ENCODE measurements around the gene MGAT5B.

Gene MGAT5B

DNA sequence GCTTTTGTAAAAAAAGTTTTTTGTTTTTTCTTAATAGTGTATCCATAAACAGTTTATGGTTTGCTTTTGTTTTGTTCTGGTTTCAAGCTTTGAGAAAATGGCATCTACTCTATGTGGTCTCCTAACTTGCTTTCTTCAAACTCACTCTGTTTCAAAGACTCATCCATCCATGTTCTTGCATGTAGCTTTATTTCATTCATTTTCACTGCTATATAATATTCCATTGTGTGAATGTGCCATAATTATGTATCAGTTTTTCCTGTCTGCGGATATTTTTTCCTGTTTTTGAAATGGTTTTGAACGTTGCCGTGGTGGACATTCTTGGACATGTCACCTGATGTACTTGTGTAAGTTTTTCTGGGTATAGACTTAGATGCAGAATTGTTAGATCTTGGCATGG, 39.1 kb downstream of the MGAT5B start:
- DNase-seq: no peak

DNA sequence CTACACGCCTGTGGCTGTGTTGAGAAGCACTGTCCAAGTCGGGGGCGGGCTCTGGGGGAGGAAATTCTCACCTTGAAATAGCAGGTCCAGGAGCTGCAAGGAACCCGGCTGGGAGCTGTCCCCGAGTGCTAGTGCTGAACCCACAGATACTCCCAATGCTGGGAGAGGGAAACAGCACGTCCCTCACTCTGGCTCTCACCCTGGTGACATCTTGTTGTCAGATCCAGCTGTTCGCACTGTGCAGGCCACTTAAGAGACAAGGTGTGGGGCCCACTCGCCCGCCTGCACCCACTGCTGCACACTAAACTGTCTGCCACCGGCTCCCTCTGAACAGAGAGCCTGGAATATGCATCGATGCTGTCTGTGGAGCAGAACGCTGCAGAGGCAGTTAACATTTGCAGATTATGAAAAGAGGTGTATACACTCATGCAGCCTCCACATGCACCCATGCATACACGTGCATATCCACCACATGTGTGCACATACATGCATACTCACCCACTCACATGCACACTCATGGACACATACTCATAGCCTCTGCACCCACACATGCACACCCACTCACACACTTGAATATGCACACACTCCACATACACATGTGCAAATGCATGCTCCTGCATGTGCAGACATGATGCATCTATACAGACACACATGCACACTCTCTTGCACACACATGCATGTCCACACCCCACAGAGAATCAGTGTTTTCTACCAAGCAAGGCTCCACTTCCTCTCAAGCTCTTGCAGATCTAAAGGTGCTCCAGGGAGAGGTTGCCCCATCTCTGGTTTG, 42.0 kb downstream of the MGAT5B start:
- peak; percentile 5 for DNase-seq

DNA sequence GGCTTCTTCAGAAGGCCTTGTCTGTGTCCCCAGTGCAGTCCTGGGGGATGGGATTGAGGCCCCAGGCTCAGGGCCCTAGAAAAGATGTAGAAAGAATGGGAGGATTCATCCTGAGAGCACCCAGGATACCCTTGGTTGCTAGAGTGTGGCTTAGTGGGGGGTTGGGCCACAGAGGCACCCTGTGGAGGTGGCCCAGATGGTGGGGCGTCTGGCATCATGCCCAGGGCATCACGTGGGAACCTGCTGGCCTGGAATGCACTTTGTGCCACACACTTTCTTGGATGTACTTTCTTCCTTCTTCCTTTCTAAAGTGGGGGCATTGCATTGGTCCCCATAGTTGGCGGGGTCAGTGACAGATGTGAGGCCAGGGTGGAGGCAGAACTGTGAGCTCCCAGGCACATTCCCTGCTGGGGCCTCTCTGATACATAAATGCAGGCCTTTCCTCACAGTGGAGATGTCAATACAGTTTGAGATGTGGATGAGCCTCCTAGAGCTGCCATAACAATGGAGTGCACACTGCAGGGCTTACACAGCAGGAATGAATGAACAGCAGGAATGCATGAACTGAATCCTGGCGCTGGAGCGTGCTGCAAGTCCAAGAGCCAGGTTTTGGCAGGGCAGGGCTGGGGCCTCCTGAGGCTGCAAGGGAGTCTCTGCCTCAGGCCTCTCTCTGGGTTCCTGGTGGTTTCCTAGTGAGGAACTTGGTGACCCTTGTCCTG, 43.3 kb downstream of the MGAT5B start:
- no peak for DNase-seq

DNA sequence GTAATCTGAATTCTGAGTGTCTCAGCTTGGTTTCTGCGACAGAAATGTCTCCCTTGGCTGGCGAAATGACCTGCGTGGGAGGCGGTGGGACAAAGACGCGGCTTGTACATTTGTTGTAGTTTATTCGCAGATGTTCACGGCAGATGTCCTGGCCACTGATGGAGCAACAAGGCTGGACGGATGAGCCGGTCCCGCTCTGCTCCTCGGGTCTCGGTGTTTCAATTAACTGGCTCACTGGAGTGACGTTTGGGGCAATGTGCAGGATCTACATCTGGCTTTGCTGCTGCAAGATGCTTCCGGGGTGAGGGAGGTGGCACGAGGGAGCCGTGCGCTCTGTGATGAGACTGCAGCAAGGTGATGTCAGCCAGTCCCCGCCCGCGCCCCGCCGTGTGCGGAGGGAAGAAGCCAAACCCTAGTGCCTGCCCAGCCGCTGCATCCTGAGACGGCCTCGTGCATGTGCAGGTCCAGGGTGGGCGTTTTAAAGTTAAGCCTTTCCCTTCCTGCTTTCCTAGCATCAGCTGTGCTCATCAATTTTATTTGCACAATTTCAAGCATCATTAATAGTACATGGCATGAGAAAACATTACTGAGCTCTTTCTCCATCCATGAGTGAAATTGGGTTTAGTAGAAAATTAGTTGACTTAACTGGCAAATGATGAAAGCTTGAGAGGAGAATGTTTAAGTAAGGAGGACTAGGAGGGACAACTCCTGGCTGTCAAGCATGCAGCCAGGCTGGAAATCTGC, 44.4 kb downstream of the MGAT5B start:
- no peak for DNase-seq

DNA sequence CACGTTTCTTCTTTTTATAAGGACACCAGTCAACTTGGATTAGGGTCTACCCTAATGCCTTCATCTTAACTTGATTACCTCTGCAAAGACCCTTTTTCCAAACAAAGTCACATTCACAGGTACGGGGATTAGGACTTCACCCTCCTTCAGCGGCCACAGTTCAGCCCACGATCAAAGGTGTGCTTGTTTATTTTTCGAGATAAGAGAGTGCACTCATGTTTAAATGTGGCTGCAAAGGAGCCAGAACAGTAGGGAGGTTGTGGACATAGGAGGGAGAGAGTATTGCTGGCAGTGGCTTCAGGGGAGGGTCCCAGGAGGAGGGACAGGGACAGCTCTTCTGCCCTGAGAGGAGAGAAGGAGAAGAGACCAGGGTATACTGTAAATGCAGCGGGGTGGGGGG, 46.7 kb downstream of the MGAT5B start:
- no peak for DNase-seq

DNA sequence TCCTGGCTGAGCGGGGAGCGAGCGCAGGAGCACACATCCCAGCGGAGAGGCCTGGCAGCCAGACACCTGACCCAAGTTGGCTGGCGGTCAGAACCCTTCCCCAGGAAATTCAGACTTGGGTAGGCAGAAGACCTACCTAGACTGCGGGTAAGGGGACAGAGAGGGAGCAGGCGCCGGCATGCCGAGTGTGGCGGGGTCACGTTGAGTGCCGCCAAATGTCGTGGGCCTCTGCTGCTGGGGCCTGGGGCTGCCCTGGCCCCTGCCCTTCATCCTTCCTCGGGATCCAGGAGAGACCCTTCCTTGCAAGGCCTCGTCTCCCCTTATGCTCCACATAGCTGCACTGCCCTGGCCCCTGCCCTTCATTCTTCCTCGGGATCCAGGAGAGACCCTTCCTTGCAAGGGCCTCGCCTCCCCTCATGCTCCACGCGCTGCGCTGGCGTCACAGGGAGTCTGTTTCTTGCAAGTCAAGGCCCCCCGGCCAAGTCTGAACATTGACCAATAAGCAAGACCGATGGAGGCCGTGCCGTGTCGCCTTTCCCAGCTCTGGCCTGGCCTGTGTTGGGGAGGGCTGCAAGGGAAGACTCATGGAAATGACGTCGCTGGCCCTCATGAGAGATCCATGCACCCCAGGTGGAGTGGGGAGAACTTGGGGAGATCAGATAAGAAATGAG, 47.8 kb downstream of the MGAT5B start:
- no peak for DNase-seq

DNA sequence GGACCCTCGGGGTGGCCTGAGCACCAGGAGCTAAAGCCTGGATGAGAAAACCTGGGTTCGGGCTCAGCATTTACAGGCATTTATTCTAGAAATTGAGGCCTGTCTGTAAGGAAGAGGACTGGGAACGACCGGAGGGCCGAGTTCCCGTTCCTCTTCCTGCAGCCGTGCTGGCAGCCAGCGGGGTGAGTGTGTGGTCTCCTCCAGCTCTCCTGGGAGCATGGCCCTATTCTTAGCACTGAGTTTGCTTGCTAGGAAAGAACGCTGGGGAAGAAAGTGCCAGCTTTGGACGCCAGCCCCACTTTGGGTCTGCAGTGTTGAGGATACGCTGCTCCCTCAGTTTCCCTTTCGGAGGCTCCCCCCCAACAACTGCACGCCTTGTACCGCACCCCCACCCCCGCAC, 49.6 kb downstream of the MGAT5B start:
- DNase-seq: no peak

DNA sequence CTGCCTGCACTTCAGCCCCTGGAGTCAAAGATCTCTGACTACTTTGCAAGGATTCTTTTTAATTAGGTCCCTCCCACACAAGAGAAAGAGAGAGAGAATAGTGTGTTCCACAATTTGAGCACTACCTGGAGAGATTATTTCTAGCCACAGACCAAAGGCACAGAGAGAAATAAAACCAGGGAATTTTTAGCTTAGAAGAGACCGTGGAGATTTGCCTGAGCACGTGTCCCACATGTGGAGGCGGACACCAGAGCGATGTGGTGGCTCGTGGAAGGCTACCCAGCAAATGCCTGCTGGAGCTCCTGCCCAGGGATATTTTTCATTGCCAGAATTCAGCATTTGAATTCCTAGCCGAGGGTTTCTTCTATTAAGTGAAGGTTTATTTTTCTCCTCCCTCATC, 50.6 kb downstream of the MGAT5B start:
- no peak for DNase-seq

DNA sequence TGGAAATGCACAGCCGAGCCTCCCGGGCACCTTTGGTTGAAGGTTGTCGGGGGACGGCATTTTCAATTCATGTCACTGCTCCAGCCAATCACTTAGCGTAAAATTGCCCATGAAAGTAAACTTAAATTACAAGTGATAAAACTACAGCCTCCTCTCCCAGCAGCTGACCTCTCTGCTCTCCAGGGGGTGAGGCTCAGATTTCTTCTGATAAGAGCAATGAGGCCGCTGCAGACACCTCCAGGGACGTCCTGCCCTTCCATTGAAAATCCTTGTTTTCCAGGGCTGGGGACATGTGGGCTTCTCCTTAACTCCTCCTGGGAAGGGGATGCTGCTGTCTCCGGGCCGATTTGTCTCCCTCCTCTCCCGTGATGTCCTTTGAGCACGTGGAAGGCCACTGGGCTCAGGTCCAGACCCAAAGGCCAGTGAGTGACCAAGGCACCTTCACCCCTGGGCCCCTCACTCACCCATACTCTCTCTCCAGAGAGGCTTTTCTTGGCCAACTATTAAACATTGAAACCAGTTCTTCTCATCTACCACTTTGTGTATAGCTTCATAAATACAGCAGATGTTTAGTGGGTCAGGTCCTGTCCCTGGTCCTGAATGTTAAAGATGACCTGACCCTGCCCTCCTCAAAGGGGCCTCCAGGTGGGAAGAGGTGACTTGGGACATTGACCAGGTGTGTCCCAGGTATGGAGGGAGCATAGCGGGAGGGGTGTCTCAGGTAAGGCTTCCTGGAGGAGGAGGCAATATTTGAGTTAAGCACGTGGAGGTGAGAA, 52.3 kb downstream of the MGAT5B start:
- DNase-seq: no peak

DNA sequence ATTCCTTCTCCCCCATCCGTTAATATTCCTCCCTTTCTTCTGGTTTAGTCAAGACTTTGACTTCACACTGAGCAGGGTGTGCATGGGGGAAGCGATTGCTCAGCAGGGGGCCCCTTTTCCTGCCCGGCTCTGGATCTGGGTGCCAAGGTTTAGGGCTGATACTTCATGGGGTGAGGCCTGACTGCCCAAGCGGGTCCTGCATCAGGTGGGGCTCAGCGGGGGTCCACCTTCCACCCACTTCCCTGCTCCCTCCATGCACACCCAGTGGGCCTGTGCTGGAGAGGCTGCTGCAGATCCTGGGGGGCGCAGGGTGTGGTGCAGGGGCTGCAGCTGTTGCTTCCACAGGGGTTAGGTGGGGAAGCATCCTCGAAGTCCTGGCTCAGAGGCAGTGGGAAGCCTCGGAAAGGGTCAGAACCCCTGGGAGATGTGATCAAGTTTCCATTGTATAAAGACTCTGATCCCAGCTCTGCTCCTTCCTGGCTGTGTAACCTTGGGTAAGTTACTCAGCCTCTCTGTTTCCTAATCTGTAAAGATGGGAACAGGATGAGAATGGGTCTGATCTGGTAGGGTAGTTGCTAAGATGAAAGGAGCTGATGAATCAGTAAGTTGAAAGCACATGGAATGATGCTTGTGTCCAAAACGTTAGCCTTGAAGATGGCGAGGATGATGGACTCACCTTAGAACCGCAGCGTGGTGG, 53.3 kb downstream of the MGAT5B start:
- no peak for DNase-seq

DNA sequence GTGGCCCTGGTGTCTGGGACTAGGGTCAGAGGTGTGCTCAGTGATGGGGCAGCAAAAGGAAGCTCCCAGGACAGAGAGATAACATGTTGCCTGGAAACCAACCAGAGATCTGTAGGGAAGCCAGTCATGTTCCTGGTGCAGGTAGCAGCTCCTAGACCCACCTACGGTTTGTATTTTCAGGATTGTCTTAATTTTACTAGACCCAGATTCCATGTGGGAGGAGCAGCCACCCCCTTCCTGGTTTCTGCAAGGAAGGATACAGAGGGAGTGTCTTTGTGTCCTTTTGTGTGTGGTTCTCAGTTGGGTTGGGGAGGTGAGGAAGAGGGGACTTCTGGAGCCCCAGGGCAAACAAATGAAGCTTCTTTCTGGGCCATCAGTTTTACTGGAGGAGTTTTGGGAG, 53.9 kb downstream of the MGAT5B start:
- DNase-seq: no peak

DNA sequence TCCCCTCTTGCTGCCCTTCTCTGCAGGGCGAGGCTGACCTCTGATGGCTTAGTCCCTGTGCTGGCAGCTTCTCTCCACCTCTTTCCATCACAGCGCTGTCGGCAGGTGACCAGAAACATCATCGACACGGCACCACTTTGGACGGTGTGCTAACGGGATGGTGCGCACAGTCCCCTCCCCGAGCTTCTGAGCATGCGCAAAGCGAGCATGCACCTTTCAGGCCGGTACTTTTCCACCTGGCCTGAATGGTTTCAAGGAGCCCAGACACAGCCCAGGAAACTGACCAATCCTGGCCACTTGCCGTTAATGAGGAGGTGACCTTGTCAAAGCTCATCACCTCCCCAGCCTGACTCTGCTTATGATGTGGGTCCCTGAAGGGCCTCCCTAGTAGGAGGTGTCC, 54.8 kb downstream of the MGAT5B start:
- no peak for DNase-seq

DNA sequence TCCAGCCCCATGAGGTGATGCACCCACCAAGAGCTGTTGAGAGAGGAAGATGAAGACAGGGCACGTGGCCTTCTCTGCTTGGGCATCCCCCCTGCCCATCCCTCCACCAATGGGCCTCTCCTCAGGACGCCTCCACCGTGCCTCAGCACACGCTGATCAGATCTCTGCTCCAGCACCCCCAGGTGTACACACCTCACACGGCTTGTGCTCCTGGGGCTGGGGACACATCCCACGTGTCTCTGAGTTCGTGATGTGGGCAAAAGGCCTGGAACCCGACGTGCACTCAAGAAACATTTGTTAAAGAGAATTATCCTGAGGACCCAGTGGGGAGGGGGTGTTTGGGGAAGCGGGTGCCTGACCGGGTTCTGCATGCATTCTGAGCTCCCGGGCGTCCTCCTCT, 55.3 kb downstream of the MGAT5B start:
- DNase-seq: no peak

DNA sequence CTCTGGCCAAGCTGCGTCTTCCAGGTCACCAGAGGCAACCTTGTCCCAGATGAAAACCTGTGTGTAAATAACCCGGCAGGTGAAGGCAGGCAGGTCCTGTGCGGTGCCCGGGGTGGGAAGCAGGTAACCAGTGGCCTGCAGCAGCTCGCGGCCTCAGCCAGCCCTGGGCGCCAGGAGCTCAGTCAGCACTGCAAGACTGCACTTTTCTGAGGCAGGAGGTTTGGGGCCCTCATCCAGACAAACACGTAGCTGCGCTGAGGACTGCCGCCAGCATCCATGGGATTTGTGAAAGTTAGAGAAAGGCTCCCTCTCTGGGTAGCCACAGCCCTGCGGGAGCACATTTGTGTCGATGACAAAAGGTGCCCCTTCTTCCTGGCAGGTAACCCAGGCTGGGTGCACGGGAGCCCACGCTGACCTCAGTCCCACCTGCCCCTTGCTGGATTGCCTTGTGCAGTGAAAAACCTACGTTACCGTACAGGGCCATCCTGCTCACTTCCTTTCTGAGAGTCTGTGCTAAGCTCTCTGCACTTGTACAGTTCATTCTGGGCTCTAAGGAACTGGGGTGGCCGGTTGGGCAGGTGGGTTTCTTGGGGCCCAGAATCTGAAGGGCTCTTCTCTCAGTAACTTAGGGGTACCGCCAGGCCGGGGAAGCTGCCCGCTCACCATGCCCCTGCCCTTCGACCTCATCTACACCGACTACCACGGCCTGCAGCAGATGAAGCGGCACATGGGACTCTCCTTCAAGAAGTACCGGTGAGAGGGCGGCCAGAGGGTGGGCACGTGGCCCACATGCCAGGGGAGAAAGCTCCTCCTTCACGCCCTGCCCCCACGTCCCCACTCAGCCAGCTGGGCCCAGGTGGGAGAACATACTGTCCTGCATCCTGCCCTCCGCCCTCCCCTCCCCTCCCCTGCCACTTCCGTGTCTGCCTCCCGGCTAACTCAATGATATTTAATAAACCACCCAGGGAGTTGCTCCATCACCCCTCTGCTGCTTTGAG, 56.4 kb downstream of the MGAT5B start:
- no peak for DNase-seq

DNA sequence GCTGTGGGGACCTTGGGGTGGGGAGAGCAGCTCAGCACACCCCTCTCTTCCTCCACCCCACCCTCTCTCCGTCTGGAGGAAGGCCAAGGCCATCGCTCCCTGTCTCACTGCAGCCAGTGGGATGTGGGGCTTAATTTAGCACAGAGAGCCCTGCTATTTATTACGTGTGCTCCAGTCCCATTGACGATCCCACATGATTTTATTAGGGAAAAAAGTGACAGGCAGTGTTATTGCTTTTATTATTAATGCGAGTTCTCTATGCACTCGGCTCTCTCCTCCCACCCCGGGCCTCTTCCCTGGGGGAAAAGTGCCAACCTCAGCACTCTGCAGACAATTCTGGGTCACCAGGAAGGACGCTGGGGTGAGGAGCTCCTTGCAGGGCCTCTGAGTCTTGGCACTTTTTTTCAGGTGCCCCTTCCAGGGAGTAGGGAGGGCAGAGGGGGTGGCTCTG, 57.3 kb downstream of the MGAT5B start:
- DNase-seq: no peak

DNA sequence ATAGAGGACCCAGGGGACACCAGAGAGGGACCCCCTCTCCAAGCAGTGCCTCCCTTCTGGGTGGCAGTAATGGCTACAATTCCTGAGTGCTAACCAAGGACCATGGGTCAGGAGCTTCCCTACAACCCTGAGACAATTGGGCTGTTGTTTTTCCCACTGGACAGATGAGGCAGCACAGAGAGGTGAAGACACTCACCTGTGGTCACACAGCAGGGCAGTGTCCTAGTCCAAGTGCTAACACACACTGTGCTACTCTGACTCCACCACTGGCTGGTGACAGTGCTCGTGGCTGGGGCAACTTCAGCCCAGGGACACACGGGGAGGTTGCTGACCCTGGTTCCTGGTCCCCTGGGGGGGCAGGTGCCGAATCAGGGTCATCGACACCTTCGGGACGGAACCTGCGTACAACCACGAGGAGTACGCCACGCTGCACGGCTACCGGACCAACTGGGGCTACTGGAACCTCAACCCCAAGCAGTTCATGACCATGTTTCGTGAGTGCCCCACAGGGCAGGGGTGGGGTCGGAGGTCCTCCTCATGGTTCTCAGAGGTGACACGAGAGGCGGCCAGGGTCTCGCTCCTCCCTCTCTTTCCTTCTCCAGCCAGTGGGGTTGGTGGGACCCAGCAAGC, 58.1 kb downstream of the MGAT5B start:
- DNase-seq: no peak

DNA sequence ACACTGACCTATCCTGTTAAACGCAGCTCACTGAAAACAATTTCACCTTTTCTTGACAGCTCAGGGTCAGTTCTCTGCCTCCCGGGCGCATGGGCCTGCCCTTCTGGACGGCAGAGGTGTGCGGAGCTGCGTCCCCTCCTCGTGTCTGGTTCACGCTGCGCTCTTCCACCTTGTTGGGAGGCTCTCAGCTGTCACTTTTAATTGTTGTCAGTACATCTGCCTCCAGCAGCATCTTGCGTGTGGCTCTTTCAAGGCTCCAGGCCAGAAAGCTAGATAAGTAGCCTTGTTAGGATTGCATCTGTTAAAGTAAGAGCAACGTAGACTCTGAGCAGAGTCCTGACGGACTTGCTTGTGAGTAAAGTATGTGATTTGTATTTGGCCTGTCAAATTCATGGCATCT, 59.4 kb downstream of the MGAT5B start:
- DNase-seq: no peak

DNA sequence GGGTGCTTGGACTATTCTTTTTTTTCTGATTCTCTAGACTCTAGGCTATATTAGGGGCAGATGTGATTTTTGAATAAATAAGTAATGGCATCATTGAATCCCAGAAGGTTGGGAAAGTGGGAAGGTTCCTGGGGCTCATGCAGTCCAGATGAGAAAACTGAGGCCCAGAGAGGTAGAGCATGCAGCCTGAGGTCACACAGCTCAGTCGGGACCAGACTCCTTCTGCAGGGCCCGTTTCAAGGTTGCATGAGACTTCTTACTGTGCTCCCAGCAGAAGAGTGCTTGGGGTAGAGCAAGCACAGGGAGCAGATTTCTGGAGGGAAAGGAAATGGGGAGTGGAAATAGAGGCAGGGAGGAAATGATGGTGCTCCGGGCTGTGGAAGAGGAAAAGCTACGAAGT, 59.8 kb downstream of the MGAT5B start:
- DNase-seq: no peak

DNA sequence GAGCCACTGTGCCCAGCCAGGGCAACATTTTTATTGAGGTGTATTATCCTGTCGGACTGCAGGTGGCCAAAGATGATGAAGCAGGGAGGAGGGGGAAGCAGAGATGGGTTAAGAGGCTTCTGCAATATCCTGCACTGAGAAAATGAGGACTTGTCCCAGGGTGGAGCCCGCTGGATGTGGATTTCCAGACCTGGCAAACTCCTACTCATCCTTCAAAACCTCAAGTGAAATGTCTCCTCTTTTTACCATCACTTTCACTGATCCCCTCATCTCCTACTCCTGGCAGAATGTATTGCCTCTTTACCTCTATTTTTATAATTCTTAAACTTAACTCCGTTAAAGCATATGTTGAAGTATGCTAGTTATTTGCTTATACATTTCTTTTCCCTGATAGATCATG, 60.9 kb downstream of the MGAT5B start:
- DNase-seq: no peak

DNA sequence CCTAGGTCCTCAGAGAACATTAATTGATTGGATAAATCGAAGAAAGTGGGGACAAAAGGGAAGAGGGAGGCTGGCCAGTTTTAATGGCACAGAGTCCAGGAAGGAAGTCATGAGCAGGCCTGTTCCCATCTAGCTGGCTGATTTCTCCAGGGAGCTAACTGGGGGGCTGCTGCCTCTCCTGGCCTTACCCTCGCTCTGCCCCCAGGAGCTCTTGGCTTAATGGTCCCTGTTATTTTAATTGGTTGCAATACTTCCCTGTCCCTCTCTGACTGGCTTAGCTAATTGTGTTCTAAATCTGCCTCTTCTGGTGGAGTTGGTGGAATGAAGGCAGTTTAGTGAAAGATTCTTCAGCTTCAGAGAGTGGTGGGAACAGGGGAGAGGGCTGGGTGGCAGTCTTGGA, 61.4 kb downstream of the MGAT5B start:
- DNase-seq: no peak

All from CD4-positive, alpha-beta T cell treated with Interleukin-17A for 1 hour (primary cell).